Body of pancreas (tissue), 4 donors: Measurements from ENCODE around the gene GOLPH3.

Experiments used
- CTCF ChIP-seq, 7 experiments: fragments of 450-650 bp in 4 of 7; fragments of 200-600 bp in 3 of 7; sonication (generic) in 3 of 7; IDR thresholded peaks; one replicate each; pipeline ENCODE4 v1.5.1; 2016 to 2019; ENCODE audit warnings: antibody characterized with exemption in 7 of 7
- POLR2A ChIP-seq, 3 donors: fragments of 450-650 bp; IDR thresholded peaks; one replicate each; pipeline ENCODE4 v1.6.1; 2016; ENCODE audit warnings: antibody characterized with exemption in 3 of 3, mild to moderate bottlenecking in 2 of 3

GRCh38 chr5:32163053-32163452 is 11.1 kb downstream of the GOLPH3 start:
- TF ChIP-seq POLR2A (IDR thresholded peaks at IDR 0.05) (no peak), CTCF (IDR thresholded peaks at IDR 0.05) (no peak)
